HG03520 (cell line): ENCODE results near the gene SRPRA.

Experiments used
- ATAC-seq: cut with Tn5 transposase; IDR thresholded peaks from one replicate; pipeline ENCODE4 v1.9.1; 2021; ENCODE audit warnings: mild to moderate bottlenecking, moderate library complexity; ENCODE audit not compliant: unreplicated experiment

The SRPRA gene

DNA sequence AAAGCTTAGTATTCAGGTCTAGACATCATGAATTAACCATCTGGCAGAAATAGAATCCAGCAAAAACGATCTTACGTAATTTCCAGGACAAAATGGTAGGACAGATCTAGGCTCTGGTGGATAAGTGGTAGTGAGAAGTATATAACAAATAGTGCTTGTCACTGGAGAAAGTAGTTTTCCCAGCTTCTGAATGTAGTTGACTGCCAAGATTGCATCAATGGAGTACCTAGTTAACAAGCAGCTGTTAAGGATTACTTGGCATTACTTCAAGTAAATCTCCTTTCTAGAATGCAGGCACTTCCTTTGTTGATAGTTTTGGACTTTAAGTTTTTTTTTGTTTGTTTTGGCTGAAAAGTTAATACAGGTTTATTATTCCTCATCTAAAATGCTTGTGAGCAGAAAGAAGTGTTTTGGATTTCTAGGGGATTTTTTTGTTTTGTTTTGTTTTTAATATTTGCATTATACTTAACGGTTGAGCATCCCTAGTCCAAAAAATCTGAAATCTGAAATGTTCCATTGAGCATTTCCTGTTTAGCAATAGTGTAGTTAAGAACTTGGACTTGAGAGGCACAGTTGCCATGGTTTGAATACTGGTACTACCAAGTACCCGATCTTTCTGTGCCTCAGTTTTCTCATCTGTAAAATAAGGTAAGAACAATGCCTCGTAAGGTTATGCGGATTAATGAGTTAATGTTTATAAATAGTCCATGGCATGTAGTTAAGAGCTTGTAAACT, 36.8 kb downstream of the SRPRA start:
- ATAC-seq: no peak

DNA sequence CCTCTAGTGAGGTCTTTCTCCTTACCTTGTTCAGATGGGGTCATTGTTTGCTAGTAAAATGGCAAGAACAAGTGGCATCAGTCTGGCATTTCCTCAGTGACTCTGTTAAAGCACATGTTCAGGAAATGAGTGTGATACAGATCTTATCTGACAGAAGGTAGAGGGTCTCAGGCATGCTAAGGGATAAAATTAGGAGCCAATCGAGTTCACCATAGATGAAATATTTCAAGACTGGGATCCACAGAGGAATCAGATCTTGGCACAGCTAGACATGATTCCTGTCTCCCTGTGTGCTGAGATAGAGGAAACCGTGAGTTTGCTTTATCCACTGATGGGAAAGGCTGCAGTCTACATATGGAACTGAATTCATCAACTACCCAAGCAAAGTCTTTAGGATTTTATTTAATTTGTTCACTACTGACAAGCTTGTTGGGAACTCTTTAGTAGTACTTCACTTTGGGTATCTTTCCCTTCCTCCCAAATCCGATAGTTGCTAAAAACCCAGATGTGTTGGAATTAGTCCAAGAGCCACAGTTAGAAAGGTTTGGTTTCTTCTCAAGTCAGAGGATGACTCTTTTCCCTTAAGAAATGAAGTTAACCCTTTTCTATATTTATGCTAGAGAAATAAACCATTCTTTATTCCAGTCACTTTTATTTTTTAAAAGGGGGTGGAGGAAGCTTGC, 38.7 kb downstream of the SRPRA start:
- no peak for ATAC-seq

DNA sequence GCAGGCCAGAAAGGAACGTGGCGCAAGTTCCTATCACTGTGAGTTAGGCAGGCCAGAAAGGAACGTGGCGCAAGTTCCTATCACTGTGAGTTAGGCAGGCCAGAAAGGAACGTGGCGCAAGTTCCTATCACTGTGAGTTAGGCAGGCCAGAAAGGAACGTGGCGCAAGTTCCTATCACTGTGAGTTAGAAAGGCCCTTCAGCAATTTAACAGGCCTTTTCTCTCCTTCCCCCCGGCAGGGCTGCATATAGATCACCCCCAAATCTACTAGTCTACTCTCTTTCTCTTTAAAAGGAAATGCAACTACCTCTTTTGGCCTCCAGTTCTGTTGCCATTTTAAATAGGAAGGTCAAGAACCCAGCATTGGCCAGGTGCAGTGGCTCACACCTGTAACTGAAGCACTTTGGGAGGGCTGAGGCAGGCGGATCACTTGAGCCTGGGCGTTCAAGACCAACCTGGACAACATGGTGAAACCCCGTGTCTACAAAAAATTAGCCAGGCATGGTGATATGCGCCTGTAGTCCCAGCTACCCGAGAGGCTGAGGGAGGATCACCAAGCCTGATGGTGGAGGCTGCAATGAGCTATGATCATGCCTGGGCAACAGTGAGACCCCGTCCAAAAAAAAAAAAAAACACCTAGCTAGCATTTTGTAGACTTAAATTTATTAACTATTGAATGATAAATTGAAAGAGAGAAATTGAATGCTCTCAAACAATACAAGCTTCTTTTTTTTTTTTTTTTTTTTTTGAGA, 42.2 kb downstream of the SRPRA start:
- no peak for ATAC-seq

DNA sequence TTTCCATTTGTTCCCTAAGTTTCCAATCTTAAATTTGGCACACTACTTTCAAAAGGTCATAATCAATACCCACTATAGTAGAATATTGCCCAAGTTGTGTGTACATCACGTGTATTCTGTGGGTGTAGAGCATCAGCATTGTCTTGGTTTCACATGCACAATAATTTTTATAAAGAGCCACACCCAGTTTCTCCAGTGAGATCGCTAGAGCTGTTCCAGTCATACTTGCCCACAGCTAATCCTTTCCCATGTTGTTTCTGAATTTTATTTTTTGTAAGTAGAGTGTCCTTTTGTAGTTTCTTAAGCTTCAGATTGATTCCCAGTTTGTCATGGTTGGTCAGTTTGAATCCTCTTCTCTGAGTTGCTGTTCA, 43.4 kb downstream of the SRPRA start:
- no peak for ATAC-seq

DNA sequence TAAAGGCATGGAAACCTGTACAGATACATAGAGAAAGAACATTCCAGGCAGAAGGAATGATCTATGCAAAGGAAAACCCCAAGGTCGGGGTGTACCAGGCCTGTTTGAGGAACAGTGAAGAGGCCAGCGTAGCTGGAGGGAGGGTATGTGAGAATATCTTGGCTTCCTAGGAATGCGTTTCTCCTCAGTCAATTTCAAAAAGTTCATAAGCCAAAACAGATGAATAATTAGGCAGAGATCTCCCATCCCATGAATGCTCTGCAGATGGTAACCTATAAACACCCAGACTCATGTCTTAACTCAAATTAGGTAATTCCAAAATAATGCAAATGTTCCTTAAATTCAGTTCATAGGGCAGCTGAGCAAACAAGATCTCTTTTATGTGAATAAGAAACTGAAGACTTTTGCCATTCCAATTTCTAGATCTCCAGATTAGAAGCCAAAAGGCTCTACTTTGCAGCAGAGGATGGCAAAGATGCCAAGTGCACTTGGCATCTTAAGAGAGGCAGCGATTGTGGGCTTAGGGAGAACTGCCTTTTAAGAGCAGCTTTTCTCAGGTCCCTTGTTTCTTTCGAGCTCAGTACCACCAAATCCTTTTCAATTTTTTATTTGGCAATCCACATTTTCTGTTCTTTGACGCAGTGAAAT, 43.9 kb downstream of the SRPRA start:
- no peak for ATAC-seq

DNA sequence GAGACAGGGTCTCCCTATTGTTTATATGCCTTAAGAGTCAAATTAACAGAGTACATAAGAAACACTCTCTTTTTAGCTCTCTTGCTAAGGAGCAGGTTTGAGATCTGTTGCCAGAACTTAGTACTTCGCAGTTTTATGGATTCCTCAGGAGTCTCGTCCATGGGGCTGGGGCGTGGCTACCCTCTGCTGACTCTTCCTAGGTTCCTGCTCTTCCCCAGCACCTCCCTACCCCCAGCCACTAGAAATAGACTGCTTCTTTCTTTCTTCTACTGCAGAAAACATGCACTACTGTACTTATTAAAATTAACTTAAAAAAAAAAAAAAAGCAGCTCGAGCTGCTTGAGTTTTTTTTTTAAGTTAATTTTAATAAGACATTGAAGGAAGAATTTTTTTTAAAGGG, 49.1 kb downstream of the SRPRA start:
- ATAC-seq: no peak

DNA sequence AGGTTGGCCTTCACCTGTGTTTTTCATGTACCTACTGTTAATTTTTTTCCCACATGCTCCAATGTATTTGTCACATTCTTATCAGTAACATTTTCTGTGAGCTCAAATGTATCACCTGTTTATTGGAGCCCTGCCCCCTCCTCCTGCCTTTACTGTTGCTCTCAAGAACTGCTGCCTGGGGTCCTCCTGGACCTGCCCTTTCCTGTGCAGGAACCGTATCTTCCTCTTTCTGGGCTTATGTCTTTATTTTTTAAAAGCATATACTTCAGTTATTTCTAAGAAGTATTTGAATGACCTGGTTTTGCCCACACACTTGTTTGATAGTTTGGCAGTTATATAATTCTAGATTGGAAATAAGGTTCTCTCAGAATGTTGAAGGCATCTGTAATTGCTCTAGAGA, 51.2 kb downstream of the SRPRA start:
- no peak for ATAC-seq

DNA sequence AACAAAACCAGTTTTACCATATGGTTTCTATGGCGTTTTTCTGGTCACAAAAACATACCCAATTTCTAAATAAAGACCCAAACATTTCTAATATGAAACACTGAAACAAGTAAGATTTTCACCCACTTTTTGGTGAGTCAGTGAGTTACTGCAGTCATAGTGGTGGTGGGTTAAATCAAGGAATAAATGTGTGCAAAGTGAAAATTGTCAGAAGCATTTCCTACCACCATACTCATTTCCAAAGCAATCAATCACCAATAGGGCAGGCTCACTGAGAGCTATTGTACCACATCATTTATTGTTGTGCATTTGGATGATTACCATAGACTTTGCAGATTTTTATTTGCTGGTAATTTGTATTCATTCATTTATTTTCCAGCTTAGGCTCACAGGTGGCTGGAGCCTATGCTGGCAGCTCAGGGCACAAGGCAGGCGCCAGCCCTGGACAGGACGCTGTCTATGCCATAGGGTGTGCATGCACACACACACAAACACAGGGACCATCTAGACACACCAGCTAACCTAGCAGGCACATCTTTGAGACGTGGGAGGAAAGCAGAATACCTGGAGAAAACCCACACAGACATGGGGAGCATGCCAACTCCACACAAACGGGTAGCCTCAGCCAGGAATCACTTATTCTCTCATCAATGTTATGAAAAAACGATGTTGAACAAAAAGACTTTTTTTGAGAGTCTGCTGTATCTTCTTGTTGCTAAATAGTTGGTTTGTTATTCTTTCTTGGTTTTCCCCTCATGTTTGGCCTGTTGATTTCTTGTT, 52.0 kb downstream of the SRPRA start:
- no peak for ATAC-seq

DNA sequence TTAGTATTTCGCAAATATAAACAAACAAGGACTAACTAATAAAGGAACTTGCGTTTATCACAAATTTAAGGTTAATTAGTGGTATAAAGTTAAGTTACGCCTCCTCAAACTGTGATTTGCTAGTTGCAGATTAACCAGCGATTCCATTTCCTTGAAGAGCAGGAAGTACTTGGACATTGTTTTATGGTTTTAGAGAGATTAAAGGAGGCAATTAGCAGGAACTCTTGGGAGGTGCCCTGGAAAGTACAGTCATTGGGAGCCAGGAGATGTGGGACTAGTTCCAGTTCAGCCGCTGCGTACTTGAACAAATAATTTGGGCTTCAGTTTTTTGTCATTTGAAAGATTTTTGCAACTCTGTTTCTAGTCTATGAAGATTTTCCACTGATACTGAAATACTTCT, 53.9 kb downstream of the SRPRA start:
- no peak for ATAC-seq

DNA sequence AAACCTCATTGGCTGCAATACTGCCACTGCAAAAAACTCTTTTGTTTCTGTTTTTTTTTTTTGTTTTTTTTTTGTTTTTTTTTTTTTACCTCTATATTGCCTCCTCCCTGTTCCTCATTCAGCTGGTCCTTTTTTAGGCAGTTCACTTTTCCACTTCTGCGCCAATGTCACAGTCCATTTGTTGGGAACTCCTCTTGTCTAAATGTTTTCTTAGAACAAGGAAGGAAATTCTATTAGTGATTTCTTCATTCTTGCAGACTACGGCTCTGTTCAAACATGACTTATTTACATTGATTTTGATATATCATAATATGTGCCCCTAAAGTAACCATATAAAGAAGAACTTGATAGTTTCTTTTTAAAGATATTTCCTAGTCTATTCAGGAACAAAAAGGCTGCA, 54.3 kb downstream of the SRPRA start:
- ATAC-seq: no peak
